WERI-Rb-1 (cell line): ENCODE measurements around the gene SETD2.
"Not testable (repeated sequence)": the region's sequence is repeated elsewhere in the genome, so short reads cannot be mapped to it uniquely, and the experiment has no call there.

Source experiments
- DNase-seq: peaks from one replicate; pipeline ENCODE4 v3.0.0-alpha.2; 2020
- H3K27ac ChIP-seq: fragments of 250-450 bp; sonication (Bioruptor Pico); 2 replicates; pipeline ENCODE4 v1.5.1; 2020; ENCODE audit warnings: mild to moderate bottlenecking, moderate library complexity
- H3K27me3 ChIP-seq: fragments of 250-450 bp; sonication (Bioruptor Pico); 2 replicates; pipeline ENCODE4 v1.5.1; 2021; ENCODE audit warnings: mild to moderate bottlenecking, low read depth, moderate library complexity; ENCODE audit not compliant: insufficient read depth, severe bottlenecking
- H3K36me3 ChIP-seq: fragments of 250-450 bp; sonication (Bioruptor Pico); 2 replicates; pipeline ENCODE4 v1.5.1; 2020; ENCODE audit warnings: mild to moderate bottlenecking, moderate library complexity
- H3K4me3 ChIP-seq: 2 replicates; pipeline ENCODE4 v1.5.1; 2011; ENCODE audit warnings: low read depth, mild to moderate bottlenecking, control low read depth, low read length
- H3K9me3 ChIP-seq: fragments of 250-450 bp; sonication (Bioruptor Pico); 2 replicates; pipeline ENCODE4 v1.5.1; 2021; ENCODE audit warnings: mild to moderate bottlenecking, moderate library complexity; ENCODE audit not compliant: severe bottlenecking
- TF ChIP-seq, protein P1 (sequence below): IDR thresholded peaks from 2 replicates; pipeline ENCODE4 v1.5.1; 2011; ENCODE audit warnings: low read depth, mild to moderate bottlenecking, control low read depth, inconsistent platforms, low read length

Gene SETD2

DNA sequence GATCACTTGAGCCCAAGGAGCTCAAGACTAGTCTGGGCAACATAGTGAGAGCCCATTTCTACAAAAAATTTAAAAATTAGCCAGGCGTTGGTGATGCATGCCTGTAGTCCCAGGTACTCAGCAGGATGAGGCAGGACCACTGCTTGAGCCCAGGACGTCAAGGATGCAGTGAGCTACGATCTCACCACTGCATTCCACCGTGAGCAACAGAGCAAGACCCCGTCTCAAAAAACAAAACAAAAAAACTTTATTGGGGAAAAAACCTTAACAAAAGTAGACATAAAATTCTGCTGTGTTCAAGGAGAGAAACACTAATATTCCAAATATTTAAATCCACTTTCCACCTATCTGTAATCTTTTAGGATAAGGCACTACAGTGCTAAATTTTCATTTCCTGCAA, 20.8 kb downstream of the SETD2 start:
- no peak for DNase-seq
- no peaks in the 10 kb centered on the region for H3K27me3 ChIP-seq
- no peak overlapping the region for H3K4me3 ChIP-seq
- no peak overlapping the region for H3K27ac ChIP-seq
- H3K9me3 ChIP-seq, result no peaks in the 10 kb centered on the region
- no peaks in the 10 kb centered on the region for H3K36me3 ChIP-seq
- TF ChIP-seq, protein P1, sequence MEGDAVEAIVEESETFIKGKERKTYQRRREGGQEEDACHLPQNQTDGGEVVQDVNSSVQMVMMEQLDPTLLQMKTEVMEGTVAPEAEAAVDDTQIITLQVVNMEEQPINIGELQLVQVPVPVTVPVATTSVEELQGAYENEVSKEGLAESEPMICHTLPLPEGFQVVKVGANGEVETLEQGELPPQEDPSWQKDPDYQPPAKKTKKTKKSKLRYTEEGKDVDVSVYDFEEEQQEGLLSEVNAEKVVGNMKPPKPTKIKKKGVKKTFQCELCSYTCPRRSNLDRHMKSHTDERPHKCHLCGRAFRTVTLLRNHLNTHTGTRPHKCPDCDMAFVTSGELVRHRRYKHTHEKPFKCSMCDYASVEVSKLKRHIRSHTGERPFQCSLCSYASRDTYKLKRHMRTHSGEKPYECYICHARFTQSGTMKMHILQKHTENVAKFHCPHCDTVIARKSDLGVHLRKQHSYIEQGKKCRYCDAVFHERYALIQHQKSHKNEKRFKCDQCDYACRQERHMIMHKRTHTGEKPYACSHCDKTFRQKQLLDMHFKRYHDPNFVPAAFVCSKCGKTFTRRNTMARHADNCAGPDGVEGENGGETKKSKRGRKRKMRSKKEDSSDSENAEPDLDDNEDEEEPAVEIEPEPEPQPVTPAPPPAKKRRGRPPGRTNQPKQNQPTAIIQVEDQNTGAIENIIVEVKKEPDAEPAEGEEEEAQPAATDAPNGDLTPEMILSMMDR, result no peak

DNA sequence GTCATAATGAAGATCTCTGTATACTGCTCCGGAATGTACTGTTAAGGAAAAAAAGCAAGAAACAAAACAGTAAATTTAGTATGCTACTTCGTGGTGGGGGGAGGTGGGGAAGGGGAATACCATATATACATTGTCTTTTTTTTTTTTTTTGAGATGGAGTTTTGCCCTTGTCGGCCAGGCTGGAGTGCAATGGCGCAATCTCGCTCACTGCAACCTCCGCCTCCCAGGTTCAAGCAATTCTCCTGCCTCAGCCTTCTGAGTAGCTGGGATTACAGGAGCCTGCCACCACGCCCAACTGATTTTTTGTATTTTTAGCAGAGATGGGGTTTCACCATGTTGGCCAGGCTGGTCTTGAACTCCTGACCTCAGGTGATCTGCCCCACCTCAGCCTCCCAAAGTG, 21.4 kb downstream of the SETD2 start:
- H3K27ac ChIP-seq, DNase-seq, H3K36me3 ChIP-seq, H3K27me3 ChIP-seq, H3K9me3 ChIP-seq, H3K4me3 ChIP-seq: not testable (repeated sequence)

DNA sequence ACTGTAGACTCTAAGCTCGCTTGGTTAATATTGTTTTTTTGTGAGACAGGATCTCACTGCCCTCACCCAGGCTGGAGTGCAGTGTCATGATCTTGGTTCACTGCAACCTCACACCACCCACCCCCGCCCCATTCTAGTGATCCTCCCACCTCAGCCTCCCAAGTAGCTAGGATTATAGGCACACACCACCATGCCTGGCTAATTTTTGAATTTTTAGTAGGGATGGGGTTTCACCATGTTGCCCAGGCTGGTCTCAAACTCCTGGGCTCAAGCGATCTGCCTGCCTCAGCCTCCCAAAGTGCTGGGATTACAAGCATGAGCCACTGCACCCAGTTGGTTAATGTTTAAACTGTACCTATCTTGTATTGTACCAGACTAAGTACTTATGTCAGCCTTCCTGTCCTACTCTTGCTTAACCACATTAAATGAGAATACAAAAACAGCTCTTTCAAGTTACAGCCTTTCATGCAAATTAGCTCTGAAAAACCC, 22.9 kb downstream of the SETD2 start:
- H3K36me3 ChIP-seq, H3K9me3 ChIP-seq, H3K27ac ChIP-seq, H3K4me3 ChIP-seq, H3K27me3 ChIP-seq, DNase-seq: not testable (repeated sequence)

DNA sequence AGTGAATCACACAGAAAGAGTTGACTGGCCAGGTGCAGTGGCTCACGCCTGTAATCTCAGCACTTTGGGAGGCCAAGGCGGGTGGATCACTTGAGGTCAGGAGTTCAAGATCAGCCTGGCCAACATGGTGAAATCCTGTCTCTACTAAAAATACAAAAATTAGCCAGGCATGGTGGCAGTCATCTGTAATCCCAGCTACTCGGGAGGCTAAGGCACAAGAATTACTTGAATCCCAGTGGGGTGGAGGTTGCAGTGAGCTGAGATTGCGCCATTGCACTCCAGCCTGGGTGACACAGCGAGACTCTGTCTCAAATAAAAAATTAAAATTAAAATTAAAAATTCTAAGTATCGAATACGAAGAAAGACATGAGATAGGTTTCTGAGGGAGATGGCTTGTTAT, 23.4 kb downstream of the SETD2 start:
- H3K4me3 ChIP-seq, DNase-seq, H3K9me3 ChIP-seq, H3K36me3 ChIP-seq, H3K27ac ChIP-seq, H3K27me3 ChIP-seq: not testable (repeated sequence)

DNA sequence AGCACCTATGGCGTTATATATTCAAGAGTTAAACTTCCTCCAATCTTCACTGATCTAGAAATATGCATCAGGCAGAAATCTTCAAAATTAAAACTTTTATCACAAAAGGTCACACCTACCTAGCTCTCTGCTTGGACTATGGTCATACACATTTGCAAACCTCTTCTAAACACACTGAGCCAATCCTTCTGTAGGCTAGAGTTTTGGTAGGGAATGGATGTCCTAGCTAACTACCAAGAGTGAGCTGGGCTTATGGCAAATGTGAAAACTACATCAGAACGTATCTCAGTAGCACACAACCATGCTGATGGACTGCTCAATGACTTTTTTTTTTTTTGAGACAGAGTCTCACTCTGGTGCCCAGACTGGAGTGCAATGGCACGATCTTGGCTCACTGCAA, 29.6 kb downstream of the SETD2 start:
- no peak overlapping the region for H3K4me3 ChIP-seq
- H3K27ac ChIP-seq, result no peak overlapping the region

DNA sequence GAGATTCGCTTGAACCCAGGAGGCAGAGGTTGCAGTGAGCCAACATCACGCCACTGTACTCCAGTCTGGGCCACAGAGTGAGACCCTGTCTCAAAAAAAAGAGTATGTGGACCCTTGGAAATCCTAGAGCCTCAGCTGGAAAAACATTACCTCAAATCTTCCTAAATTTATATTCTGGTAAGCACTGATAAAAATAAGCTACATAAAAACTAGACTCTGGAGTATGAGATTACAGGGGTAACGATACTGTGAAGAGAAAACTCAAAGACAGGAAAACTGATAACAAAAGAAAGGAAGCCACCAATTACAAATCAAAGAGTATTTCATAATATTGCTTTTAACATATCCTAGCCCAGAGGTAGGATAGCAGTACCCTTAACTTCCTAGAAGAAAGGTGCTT, 30.3 kb downstream of the SETD2 start:
- no peak for DNase-seq
- H3K9me3 ChIP-seq, result no peaks in the 10 kb centered on the region
- no peak overlapping the region for H3K4me3 ChIP-seq
- H3K36me3 ChIP-seq, result no peaks in the 10 kb centered on the region
- H3K27me3 ChIP-seq, result no peaks in the 10 kb centered on the region
- TF ChIP-seq, protein P1, result no peak
- H3K27ac ChIP-seq, result no peak overlapping the region

More for the DNA sequence above, 29.6 kb downstream of the SETD2 start:
- DNase-seq, result no peak
- Histone ChIP-seq H3K9me3 (no peaks in the 10 kb centered on the region), H3K27me3 (no peaks in the 10 kb centered on the region), H3K36me3 (no peaks in the 10 kb centered on the region)
- TF ChIP-seq, protein P1, result no peak

DNA sequence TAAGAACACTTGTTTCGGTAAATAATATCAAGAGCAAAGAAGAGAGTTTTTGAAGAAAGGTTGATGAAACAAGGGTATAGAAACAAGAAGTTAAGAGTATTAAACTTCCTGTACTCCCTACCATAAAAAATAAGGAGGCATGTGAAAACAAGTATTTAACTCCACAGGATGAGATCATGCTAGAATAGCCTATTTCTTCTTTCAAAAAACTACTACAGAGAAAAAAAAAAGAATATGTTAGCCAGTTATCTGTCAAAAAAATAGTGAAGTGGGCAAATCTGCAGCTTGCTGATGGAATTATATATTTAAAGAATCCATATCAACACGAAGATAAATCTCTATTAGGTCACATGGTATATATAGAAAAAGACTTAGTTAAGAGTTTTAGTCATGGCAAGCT, 33.4 kb downstream of the SETD2 start:
- Histone ChIP-seq H3K27me3 (no peaks in the 10 kb centered on the region), H3K36me3 (peaks cover 9% of the 10 kb centered on the region), H3K4me3 (no peak overlapping the region), H3K27ac (no peak overlapping the region), H3K9me3 (no peaks in the 10 kb centered on the region)
- DNase-seq, result no peak
- TF ChIP-seq, protein P1, result no peak
